Activated CD4-positive, alpha-beta T cell treated with anti-CD3 and anti-CD28 coated beads, Interleukin-2, Interleukin-6, amounts not matched to agents 100 ng/mL and 50 ng/mL, durations not matched to agents 16 hours and 8 hours (primary cell): ENCODE measurements around the gene ITGB2.

Source experiments
- DNase-seq: peaks from one replicate; pipeline ENCODE4 v3.0.0-alpha.2; 2020

Gene ITGB2

DNA sequence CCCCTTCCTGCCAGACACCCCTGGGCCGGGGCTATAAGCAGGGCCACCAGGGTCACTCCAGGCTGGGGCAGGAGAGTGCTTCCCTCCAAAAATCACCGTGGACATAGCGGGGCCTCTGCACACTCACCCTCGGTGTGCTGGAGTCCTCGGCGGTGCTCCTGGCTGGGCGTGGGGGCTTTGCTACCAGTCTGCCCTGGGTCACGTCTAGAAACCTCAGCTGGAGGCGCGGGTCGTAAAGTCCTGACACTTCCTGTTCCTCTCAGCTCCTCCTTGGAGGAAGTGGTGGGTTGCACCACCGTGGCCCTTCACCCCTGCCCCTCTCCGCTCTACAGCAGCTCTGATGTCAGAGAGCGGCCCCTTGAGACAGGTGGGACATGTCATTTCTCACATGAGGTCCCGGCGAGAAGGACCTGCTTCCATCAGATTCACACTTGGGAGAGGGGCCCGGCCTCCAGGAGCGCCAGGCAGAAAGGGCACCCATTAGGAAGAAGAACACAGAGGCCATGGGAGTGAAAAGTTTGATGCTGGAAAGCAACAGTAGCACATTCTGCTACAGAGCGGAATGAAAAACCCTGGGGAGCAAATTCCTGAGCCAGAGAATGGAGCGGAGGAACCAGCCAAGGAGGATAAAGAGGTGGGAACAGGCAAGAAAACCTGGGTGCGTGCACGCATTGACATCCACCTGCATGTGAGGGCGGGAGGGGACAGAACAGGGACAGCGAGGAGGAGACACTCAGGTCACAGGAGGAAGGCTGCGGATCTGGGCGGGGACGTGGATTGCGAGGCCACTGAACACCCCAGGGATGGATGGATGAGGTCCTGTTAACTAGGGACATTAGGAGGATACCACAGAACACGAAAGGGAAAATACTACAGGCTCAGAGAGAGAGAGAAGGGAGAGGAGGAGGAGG is at the start of gene ITGB2:
Gene ITGB2, minus strand, starts transcription at position 206 of the 911 bp plus-strand sequence. CDS start 10,117 bp downstream, outside the sequence.
- peak; percentile 87 for DNase-seq

- DNase-seq: no peak
Measured at GRCh38 chr21:44969931-44970755, 49.4 kb upstream of the ITGB2 start.

DNA sequence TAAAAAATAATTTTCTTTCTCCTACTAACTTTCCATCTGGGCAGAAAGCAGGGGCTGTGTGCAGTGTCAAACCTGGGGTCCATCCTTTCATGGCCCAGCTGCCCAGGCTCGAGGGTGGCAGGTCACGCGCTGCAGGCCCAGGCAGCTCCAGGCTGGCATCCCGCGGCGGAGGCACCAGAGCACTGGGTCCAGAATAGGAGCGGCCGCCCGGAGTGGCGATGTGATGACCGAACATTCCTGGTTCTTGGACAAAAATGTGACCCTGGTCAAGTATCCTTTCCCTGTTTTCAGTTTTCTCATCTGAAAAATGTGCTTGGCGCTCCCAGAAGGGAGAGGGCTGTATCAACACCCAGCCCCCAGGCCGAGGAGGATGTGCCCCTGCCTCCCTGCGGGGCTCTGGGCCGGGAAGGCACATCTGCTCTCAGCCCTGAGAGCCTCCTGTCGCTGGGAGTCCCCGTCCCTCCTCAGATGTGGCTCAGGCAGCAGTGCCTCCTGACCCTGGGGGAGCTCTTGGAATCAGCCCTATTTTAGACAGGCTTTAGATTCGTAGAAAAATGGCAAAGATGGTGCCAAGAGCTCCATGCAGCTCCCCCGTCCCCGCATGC is 48.5 kb upstream of the ITGB2 start:
- DNase-seq: no peak

- DNase-seq: no peak
Measured at GRCh38 chr21:44967082-44968047, 46.7 kb upstream of the ITGB2 start.

DNA sequence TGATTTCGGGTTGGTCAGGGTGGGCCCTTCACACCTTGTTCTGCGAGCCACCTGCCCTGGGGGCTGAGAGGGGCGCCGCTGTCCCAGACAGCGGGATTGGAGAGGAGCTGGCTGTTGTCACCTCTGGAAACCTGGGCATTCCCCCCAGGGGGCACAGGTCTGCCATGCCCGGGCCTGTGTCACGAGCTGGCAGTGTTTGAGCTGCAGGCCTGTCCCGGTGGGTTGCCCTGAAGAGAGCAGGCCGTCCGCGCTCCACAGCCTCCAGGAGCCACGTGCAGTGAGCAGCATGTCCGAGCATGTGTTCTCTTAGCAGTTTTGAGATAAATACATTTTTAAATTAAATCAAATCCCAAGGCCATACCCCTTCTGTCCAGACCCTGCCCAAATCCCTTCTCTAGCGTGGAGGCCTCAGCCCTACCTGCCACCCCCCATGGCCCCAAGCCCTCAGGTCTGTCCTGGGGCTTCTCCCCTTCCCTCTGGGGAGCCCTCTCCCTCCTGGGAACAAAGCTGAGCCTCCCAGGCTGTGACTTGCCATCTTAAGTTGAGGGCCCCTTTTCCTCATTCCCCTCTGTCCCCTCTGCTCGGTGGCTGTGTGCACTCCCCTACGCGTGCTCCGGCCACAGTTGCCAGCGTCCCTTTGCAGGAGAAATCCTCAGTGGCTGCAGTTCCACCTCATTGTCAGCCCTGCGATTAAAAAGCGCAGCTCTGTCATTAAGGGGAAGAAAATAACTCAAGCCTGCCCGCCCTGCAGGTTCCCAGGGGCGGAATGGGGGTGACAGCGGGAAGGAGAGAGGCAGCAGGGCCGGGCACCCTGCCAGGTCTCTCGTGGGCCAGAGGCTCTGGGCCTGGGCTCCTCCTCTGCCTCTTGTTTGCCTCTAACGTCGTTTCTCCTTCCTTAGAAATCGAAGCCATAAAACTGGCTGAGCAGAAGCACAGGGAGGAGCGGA is 45.7 kb upstream of the ITGB2 start:
- DNase-seq: no peak

DNA sequence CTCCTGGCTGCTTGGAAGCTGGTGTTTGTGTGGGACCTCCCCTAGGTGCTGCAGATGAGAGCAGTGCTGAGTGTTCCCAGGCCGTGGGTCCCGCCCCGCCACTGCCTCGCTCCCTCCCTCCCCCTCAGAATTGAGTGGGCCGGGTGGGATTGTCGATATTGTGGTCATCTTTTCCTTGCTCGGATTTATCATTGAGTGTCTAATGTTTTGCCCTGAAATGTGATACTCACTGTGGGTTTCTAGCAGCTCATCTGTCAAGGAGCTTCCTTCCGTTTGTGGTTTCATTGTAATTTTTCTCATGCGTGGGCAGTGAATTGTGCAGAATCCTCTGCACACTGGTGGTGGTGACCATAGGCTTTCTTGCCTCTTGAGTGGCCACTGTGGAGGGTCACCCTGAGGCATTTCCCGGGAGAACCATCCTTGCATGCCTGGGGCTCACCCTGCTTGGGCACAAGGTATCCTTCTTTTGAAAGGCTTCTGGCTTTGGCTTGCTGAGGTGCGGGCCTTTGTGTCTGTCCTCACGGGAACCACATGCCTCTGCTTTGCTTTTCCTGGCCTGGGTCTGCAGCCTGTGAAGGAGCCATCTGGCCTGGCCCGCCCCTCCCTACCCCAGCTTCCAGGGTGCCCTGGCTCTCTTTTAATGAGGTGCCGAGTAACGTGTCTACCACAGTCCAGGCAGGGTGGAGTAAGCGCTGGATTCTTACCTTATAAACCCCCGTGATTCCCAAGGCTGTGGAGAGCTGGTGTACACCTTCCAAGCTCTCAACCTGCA is 44.7 kb upstream of the ITGB2 start:
- DNase-seq: peak; percentile 42

DNA sequence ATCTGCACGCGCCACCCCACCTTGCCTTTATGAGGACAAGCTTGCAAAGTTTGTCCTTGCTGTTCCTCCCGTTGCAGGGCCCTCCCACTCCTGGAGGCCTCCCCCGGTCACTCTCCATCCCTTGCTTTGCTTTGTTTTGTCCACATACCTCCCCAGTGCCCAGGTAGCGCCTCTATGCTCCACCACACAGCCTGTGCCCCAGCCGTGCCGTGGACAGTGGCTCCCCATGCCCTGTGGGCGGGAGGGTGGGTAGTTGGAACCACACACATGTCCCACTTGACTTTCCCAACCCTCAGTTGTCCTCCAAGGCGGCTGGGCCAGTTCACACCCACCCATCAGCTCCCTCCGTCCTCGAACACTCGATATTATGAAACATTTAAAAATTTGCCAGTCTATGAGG is 43.7 kb upstream of the ITGB2 start:
- DNase-seq: no peak

DNA sequence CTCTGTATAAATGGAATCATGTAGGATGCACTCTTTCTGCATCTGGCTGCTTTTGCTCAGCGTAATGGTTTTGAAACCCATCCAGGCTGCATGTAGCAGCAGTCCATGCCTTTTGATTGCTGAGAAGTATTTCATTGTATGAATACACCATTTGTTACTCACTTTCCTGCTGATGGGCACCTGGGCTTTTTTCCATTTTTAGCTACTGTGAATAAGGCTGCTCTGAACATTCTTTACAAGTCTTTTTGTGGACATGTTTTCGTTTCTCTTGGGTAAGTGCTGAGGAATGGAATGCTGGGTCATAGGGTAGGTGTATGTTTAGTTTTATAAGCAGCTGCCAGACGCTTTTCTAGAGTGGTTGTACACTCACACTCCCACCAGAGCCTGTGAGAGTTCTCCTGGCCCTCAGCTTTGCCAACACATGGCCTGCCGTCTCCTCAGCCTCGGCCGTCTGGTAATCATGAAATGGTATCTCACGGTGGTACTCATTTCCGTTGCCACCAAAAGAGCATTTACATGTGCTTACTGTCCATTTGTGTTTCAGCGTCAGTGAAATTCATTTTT is 41.8 kb upstream of the ITGB2 start:
- DNase-seq: no peak

- no peak for DNase-seq
Measured at GRCh38 chr21:44960141-44961092, 39.7 kb upstream of the ITGB2 start.

DNA sequence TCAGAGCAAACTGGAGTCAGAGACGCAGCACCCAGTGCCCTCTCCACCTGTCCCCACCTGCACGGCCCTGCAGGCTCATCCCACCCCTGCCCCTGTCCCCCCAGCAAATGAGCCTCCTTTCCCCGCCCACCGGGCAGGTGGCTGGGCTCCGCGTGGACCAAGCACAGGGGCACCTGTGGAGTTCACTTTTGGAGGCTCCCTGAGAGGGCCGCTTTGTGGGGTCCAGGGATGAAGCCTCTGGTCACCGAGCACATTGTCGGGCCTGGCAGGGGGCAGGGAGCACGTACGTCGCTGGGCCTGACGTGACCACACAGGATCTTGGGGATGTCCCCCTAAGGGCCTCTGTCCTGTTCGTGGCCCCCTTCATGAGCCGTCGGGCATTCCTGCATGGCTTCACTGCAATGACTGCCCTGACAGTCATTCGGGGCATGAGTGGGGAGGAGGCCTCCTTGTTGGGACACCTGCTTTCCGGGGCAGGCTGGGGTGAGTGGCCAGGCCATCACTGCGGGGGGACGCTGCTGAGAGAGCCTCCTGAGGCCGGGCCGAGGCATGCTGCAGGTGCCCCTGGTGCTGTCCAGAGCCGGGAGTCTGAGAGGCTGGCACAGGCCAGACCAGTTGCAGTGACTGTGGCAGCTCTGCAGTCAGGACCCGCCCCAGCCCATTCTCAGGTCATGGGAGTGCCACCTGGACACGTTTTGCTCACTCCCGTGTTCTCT is 38.8 kb upstream of the ITGB2 start:
- no peak for DNase-seq

- DNase-seq: no peak
Measured at GRCh38 chr21:44958471-44959191, 37.9 kb upstream of the ITGB2 start.

GRCh38 chr21:44957901-44958451 is 37.3 kb upstream of the ITGB2 start:
- no peak for DNase-seq

- DNase-seq: no peak
Measured at GRCh38 chr21:44957047-44957831, 36.5 kb upstream of the ITGB2 start.

GRCh38 chr21:44956356-44957046 is 35.8 kb upstream of the ITGB2 start:
- no peak for DNase-seq

DNA sequence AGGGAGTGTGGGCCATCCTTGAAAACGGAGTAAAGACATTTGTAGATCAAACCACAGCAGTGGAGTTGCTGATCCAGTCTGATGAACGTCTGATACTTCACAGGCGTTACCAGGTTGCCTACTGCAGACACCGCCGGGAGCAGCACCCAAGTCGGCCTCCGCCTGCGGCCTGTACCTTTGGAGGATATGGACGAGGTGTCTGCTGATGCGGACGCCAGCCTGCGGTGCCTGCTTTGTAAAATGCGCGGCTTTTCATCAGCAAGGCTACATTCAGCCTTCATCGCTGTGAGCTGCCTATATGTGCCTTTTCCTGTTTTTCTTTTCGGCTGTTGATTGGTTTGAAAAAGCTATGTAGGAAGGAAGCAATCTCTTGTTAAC is 35.1 kb upstream of the ITGB2 start:
- no peak for DNase-seq
